Measurements from ENCODE around the gene SCAMP4.

The SCAMP4 gene

DNA sequence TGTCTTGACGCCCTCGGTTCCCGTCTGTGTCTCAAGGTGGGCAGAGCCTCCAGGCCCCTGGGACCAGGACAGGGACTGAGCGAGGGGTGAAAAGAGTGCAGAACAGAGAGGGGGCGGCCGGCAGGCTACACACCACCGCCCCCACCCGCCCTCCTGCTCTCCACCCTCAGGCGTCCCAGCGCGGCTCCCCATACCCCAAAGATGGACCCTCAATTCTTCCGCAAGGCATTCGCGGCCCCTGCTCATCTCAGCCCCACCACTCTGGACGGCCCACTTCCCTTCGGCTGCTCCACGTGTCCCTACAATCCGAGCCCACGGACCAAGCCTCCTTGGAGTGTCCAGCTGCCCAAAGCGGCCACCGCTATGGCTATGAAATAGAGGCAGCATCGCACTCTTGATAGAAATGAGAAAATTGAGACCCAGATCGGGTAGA lies 43.6 kb upstream of the SCAMP4 start:
- 5 to 8% methylated on average over 15 to 21 of the region's 23 CpGs for WGBS, 2 experiments (ENCODE audit: insufficient coverage in 2 of 2)
- no peaks in the 10 kb centered on the region for H3K9me3 ChIP-seq (ENCODE audit: control insufficient read depth, low read length)
- H3K36me3 ChIP-seq (ENCODE audit: control insufficient read depth, insufficient read depth, low read length): no peaks in the 10 kb centered on the region
- H3K4me1 ChIP-seq (ENCODE audit: control insufficient read depth, insufficient read depth, low read length, poor library complexity, severe bottlenecking): peaks cover 46% of the 10 kb centered on the region
- H3K4me3 ChIP-seq (ENCODE audit: extremely low read depth, insufficient read depth, low read length, poor library complexity, severe bottlenecking): peak overlapping the region; percentile 84
- H3K27ac ChIP-seq (ENCODE audit: low read depth, low read length, severe bottlenecking): no peak overlapping the region

DNA sequence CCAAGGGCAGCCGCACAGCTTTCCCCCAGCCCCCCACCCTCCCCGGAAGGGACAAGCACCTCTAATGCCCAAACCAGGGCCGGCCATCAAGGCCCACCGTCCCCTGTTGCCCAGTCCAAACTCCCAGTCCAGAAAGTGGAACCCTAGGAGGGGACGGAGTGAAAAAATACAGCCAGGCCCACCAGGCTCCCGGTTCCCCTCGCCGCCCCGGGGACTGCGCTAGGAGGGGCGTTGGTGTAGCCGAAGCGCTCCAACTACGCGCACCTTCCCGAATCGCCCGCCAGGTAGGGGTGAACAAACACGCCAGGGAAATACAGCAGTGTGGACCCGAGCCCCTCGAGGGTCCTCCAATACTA lies 43.2 kb upstream of the SCAMP4 start:
- H3K36me3 ChIP-seq (ENCODE audit: control insufficient read depth, insufficient read depth, low read length): no peaks in the 10 kb centered on the region
- 0 to 1% methylated on average over 18 of the region's 21 CpGs for WGBS, 2 experiments (ENCODE audit: insufficient coverage in 2 of 2)
- H3K27ac ChIP-seq (ENCODE audit: low read depth, low read length, severe bottlenecking): no peak overlapping the region
- no peaks in the 10 kb centered on the region for H3K9me3 ChIP-seq (ENCODE audit: control insufficient read depth, low read length)
- H3K4me1 ChIP-seq (ENCODE audit: control insufficient read depth, insufficient read depth, low read length, poor library complexity, severe bottlenecking): peaks cover 42% of the 10 kb centered on the region
- peak overlapping the region; percentile 84 for H3K4me3 ChIP-seq (ENCODE audit: extremely low read depth, insufficient read depth, low read length, poor library complexity, severe bottlenecking)

DNA sequence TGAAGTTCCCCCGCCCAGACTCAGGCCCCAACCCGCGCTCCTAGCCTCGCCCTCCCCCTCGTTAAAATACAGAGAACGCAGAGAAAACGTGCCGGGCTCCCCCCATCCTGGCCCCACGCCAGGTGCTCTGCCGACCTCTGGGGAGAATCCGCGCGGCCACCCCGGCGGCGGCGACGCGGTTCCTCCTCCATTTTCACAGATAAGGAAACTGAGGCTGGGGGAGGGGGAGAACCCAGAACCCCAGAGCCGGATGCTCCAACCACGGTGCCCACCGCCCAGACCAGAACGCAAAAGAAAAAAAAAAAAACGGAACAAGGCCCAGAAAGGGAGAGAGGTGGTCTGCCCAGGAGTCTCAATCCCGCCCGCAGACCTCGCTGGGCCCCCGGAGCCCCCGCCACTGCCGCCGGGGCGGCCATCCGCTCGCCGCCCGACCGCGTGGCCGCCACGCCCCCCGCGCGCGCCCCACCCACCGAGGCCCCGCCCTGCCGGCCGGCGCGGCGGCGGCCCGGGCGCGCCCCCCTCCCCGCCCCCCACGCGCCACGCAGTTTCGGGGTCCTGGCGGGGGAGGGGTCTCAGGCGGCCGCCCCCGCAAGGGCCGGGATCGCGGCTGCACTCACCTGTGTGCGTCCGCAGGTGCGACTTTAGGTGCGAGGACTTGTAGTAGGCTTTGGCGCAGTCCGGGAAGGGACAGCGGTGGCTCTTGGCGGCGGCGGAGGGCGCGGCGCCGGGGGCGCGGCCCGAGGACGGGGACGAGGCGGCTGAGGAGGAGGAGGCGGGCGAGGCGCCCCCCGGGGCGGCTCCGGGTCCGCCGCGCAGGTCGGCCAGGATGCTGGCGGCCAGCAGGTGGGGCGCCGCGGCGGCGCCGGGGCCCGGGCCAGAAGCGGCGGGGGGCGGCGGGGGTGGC lies 42.5 kb upstream of the SCAMP4 start:
- peaks cover 36% of the 10 kb centered on the region for H3K4me1 ChIP-seq (ENCODE audit: control insufficient read depth, insufficient read depth, low read length, poor library complexity, severe bottlenecking)
- peak overlapping the region; percentile 84 for H3K4me3 ChIP-seq (ENCODE audit: extremely low read depth, insufficient read depth, low read length, poor library complexity, severe bottlenecking)
- WGBS, 2 experiments (ENCODE audit: insufficient coverage in 2 of 2): 0 to 1% methylated on average over 51 to 70 of the region's 109 CpGs
- H3K9me3 ChIP-seq (ENCODE audit: control insufficient read depth, low read length): no peaks in the 10 kb centered on the region
- no peaks in the 10 kb centered on the region for H3K36me3 ChIP-seq (ENCODE audit: control insufficient read depth, insufficient read depth, low read length)
- no peak overlapping the region for H3K27ac ChIP-seq (ENCODE audit: low read depth, low read length, severe bottlenecking)

DNA sequence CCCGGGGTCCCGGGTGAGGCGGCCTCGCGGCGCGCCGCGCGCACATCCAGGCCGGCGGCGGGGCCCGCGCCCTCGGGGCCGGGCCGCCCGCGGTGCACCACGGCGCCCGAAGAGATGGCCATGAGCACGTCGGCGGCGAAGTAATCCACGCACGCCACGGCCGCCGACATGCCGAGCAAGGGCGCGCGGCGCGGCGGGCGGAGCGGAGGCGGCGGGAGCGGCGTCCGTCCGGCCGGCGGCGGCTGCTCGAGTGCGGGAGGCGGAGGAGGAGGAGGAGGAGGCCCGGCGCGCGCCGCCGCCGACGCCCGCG lies 41.9 kb upstream of the SCAMP4 start, which contains the start of gene KLF16:
KLF16 (minus strand) TSS at position 252 of the 310 bp plus-strand sequence; CDS start at position 170, 82 bp downstream.
- Histone ChIP-seq H3K27ac (ENCODE audit: low read depth, low read length, severe bottlenecking) (peak within 1 kb of the TSS; percentile 84), H3K36me3 (ENCODE audit: control insufficient read depth, insufficient read depth, low read length) (no peaks in the 10 kb centered on the region), H3K9me3 (ENCODE audit: control insufficient read depth, low read length) (no peaks in the 10 kb centered on the region), H3K4me1 (ENCODE audit: control insufficient read depth, insufficient read depth, low read length, poor library complexity, severe bottlenecking) (peaks cover 31% of the 10 kb centered on the region), H3K4me3 (ENCODE audit: extremely low read depth, insufficient read depth, low read length, poor library complexity, severe bottlenecking) (peak within 1 kb of the TSS; percentile 84)
- WGBS, 2 experiments (ENCODE audit: insufficient coverage in 2 of 2): 1% methylated on average over 16 to 37 of the region's 63 CpGs

DNA sequence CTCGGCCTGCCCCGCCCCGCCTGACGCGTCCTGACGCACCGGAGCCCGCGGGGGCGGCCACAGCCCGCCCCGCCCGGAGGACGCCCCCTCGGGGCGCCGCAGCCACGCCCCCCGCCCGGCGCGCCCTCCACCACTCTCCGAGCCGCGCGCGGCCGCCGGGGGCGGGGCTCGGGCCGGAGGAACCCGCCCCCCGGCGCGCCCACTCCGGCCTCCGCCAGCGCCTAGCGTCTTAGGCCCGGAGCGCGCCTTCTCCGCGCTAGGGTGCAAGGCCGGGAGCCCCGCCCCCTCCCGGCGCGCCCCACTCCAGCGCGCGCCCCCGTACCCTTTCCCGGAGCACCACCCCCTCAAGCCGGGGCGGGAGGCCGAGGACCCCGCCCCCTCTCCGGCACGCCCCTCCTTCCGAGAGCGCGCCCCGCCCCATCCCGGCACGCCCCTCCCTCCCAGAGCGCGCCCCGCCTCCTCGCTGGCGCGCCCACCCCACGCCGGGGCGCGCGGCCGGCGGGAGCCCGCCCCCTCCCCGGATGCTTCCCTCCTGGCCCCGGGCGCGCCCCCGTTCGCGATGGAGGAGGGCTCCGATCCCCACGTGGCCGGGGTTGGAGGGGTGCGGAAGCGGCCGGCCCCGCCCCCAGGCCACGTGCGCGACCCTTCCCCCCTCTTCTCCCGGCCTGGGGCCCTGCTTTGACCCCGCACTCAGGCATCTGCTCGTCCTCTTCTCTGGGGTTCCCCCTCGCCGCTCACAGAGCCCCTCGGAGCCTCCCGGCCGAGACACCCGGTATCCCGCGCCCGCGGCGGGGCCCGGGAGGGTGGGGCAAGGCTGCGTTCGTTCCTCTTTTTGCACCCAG lies 41.3 kb upstream of the SCAMP4 start:
- 0 to 1% methylated on average over 22 to 50 of the region's 115 CpGs for WGBS, 2 experiments (ENCODE audit: insufficient coverage in 2 of 2)
- no peaks in the 10 kb centered on the region for H3K9me3 ChIP-seq (ENCODE audit: control insufficient read depth, low read length)
- H3K4me1 ChIP-seq (ENCODE audit: control insufficient read depth, insufficient read depth, low read length, poor library complexity, severe bottlenecking): peaks cover 27% of the 10 kb centered on the region
- H3K36me3 ChIP-seq (ENCODE audit: control insufficient read depth, insufficient read depth, low read length): no peaks in the 10 kb centered on the region
- peak overlapping the region; percentile 68 for H3K4me3 ChIP-seq (ENCODE audit: extremely low read depth, insufficient read depth, low read length, poor library complexity, severe bottlenecking)
- H3K27ac ChIP-seq (ENCODE audit: low read depth, low read length, severe bottlenecking): peak overlapping the region; percentile 84

DNA sequence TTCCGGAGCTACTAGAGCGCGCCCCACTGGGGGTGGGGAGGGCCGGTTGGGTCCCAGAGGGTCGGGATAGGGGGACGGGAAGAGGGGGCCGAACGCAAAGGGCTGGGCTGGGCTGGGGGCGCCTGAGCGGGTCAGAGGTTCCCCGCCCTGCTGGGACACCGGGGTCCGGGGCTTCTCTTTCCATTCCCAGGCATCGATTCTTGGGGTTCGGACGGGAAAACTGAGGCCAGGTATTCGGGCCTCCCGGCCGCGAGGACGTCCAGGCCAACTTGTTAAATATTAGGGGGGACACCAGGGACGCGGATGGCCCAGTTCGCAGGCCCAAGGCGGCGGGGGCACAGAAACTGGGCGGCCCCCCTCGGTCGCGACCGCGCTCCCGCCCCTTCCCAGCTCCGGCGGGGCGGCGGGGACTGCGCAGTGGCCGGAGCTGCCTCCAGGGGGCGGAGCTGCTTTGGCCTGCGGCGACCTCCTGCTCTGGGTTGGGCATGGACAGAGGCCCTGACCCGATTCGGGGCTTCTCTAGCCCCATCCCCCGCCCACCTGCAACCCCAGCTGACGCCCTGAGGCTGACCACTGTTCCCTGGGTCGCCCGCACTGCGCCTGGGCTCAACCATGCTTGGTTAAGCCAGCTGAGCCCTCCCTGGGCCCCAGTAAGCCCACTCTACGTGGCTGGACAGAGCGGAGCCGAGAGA lies 40.6 kb upstream of the SCAMP4 start:
- peaks cover 2% of the 10 kb centered on the region for H3K36me3 ChIP-seq (ENCODE audit: control insufficient read depth, insufficient read depth, low read length)
- peak overlapping the region; percentile 84 for H3K27ac ChIP-seq (ENCODE audit: low read depth, low read length, severe bottlenecking)
- H3K4me3 ChIP-seq (ENCODE audit: extremely low read depth, insufficient read depth, low read length, poor library complexity, severe bottlenecking): peak overlapping the region; percentile 68
- no peaks in the 10 kb centered on the region for H3K9me3 ChIP-seq (ENCODE audit: control insufficient read depth, low read length)
- peaks cover 22% of the 10 kb centered on the region for H3K4me1 ChIP-seq (ENCODE audit: control insufficient read depth, insufficient read depth, low read length, poor library complexity, severe bottlenecking)
- 7 to 8% methylated on average over 41 to 42 of the region's 52 CpGs for WGBS, 2 experiments (ENCODE audit: insufficient coverage in 2 of 2)

DNA sequence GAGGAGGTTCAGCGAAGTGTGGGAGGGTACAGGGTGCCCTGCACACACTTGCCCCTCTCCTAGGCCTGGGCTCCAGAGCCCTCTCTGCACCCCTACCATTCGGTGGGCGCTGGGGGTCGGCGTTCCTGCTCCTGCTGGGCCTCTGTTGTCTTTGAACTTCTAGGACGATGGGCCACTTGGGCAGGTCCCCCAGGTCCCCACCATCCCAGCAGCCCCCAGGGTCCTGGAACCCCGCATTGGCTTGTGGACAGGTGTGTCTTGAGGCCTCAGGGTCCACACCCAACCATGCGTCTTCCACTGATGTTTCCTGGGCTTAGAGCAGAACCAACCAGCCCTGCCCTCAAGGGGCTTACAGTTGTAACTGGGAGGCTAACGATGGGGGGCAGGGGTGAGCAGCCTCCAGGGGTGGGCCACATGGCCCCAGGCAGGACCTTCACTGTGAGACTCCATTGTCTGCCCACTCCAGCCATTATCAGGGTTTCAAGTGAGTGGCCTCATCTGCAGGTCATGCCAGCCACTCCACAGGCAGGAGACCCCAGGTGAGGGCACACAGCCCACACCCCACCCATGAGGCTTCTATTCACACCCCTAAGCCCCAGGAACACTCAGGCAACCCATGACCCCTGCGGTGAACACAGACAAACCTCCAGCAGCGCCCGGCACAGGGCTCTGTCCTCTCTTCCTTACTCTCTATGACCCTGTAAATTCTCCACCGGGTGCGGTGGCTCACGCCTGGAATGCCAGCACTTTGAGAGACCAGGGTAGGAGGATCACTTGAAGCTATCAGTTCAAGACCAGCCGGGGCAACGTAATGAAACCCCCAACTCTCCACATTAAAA lies 39.8 kb upstream of the SCAMP4 start:
- Histone ChIP-seq H3K27ac (ENCODE audit: low read depth, low read length, severe bottlenecking) (peak overlapping the region; percentile 49), H3K4me3 (ENCODE audit: extremely low read depth, insufficient read depth, low read length, poor library complexity, severe bottlenecking) (peak overlapping the region; percentile 68), H3K4me1 (ENCODE audit: control insufficient read depth, insufficient read depth, low read length, poor library complexity, severe bottlenecking) (peaks cover 15% of the 10 kb centered on the region), H3K36me3 (ENCODE audit: control insufficient read depth, insufficient read depth, low read length) (peaks cover 8% of the 10 kb centered on the region), H3K9me3 (ENCODE audit: control insufficient read depth, low read length) (no peaks in the 10 kb centered on the region)
- WGBS, 2 experiments (ENCODE audit: insufficient coverage in 2 of 2): 87 to 88% methylated on average over 11 to 13 of the region's 17 CpGs

- Histone ChIP-seq H3K36me3 (ENCODE audit: control insufficient read depth, insufficient read depth, low read length) (peaks cover 18% of the 10 kb centered on the region), H3K27ac (ENCODE audit: low read depth, low read length, severe bottlenecking) (no peak overlapping the region), H3K4me3 (ENCODE audit: extremely low read depth, insufficient read depth, low read length, poor library complexity, severe bottlenecking) (no peak overlapping the region), H3K9me3 (ENCODE audit: control insufficient read depth, low read length) (no peaks in the 10 kb centered on the region), H3K4me1 (ENCODE audit: control insufficient read depth, insufficient read depth, low read length, poor library complexity, severe bottlenecking) (peaks cover 3% of the 10 kb centered on the region)
- WGBS, 2 experiments (ENCODE audit: insufficient coverage in 2 of 2): 94% methylated on average over 7 to 8 of the region's 8 CpGs
These were observed 38.4 kb upstream of the SCAMP4 start for GRCh38 chr19:1866693-1867348.

DNA sequence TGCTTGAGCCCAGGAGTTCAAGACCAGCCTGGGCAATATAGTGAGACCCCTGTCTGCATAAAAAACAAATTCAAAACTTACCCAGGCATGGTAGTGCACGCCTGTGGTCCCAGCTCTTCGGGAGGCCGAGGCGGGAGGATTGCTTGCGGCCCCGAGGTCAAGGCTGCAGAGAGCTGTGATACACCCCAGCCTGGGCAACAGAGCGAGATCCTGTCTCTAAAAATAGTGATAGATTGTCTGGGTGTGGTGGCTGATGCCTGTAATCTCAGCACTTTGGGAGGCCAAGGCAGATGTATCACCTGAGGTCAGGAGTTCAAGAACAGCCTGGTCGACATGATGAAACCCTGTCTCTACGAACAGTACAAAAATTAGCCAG lies 37.9 kb upstream of the SCAMP4 start:
- Histone ChIP-seq H3K9me3 (ENCODE audit: control insufficient read depth, low read length) (no peaks in the 10 kb centered on the region), H3K4me1 (ENCODE audit: control insufficient read depth, insufficient read depth, low read length, poor library complexity, severe bottlenecking) (peaks cover 3% of the 10 kb centered on the region), H3K36me3 (ENCODE audit: control insufficient read depth, insufficient read depth, low read length) (peaks cover 22% of the 10 kb centered on the region), H3K27ac (ENCODE audit: low read depth, low read length, severe bottlenecking) (no peak overlapping the region), H3K4me3 (ENCODE audit: extremely low read depth, insufficient read depth, low read length, poor library complexity, severe bottlenecking) (no peak overlapping the region)
- 96 to 99% methylated on average over 7 to 9 of the region's 9 CpGs for WGBS, 2 experiments (ENCODE audit: insufficient coverage in 2 of 2)
